ENCODE results near the gene TFCP2.

Gene TFCP2

GRCh38 chr12:51186465-51187085 is 13.6 kb upstream of the TFCP2 start:
- no peak for TF ChIP-seq CTCF (IDR thresholded peaks at IDR 0.05; ENCODE audit: low read depth, low read length)
- no peak for DNase-seq (ENCODE audit: extremely low read depth, low read depth)

GRCh38 chr12:51185171-51185717 is 12.3 kb upstream of the TFCP2 start:
- no peak for TF ChIP-seq CTCF (IDR thresholded peaks at IDR 0.05; ENCODE audit: low read depth, low read length)

DNA sequence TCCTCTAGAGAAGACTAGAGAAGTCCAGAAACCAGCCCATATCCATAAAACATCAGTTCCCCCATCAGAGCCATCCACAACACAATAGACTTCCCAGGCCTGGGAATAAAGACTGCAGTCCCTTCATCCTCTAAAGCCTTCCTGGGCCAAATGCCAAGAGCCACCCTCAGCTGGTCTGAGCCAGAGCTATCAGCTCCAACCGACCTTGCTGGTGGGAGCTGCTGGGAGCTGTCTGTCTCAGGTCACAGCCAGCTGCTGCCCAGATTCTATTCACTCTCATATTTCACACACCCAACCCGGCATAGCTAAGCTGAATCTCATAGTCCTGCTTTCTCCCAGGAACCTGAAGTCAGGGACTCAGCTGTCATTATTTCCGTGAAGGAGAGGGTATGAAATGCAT is 10.9 kb upstream of the TFCP2 start:
- no peak for TF ChIP-seq CTCF (IDR thresholded peaks at IDR 0.05; ENCODE audit: low read depth, low read length)

More at GRCh38 chr12:51185171-51185717, 12.3 kb upstream of the TFCP2 start:
- DNase-seq (ENCODE audit: extremely low read depth, low read depth), result no peak

DNA sequence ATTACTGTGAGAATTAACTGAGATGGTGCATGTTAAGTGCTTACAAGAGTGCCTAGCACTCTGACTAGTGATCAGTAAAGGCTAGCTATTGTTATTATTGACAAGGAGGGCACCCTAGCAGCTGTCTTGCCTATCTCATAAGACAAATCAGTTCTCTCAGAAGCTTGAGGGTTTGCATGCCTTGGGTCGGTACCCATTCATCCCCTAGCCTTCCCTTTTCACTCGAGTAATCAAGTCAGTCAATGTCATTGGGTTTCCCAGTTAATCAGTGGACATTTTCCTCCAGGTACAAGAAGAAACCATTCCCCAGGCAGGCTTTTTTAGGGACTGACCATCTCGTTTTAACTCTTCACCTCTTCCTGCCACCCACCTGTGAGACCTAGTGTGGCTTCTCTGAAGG is 10.4 kb upstream of the TFCP2 start:
- DNase-seq (ENCODE audit: extremely low read depth, low read depth), result no peak

More for the DNA sequence above, 10.9 kb upstream of the TFCP2 start:
- DNase-seq (ENCODE audit: extremely low read depth, low read depth), result no peak

DNA sequence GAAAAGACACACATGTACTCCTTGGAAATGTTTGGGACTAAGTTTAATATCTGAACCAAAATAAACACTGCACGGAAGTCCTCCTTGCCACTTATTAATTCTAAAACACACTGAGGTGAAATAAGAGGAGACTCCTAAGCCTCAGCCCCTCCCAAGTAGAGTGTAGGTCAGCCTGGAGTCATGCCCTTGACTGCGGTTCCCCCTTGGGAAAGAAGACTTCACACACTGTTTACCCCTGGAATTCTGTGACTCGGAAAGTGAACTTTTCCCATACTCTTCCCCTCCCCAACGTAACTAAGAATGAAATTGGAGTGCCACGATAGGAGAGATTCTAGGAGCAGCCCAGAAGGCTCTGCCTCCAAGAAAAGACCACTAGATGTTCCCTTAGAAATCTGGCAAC is 8.6 kb upstream of the TFCP2 start:
- DNase-seq (ENCODE audit: extremely low read depth, low read depth), result no peak
- TF ChIP-seq CTCF (IDR thresholded peaks at IDR 0.05; ENCODE audit: low read depth, low read length), result no peak

More for the DNA sequence above, 10.4 kb upstream of the TFCP2 start:
- no peak for TF ChIP-seq CTCF (IDR thresholded peaks at IDR 0.05; ENCODE audit: low read depth, low read length)

- no peak for DNase-seq (ENCODE audit: extremely low read depth, low read depth)
- no peak for TF ChIP-seq CTCF (IDR thresholded peaks at IDR 0.05; ENCODE audit: low read depth, low read length)
These were observed 5.0 kb upstream of the TFCP2 start for GRCh38 chr12:51177897-51178296.

DNA sequence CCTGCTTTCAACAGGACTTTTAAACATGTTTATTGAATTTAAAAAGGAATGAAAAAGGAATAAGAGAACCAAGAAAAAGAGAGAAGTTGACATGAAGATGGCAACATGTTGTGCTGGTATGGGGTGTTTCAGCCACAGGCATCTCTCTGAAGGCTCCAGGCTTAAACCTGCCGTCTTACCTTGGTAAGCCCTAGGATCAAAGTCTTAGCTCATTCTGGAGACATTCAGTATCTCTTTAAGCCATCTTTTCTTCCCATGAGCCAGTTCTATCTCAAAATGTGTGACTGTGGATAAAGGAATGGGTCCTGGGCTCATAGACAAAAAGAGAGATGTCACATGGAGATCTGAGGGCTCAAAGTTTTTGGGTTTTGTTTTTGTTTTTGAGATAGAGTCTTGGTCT is 1.6 kb upstream of the TFCP2 start:
- no peak for DNase-seq (ENCODE audit: extremely low read depth, low read depth)
- TF ChIP-seq CTCF (IDR thresholded peaks at IDR 0.05; ENCODE audit: low read depth, low read length), result no peak

Data from AG09319 (cell line).